ENCODE results near the gene PIK3R2. TPM values are rescaled to one million over a fixed set of nuclear protein-coding genes. Genes with fewer than 3 reads are reported as not detected.

The PIK3R2 gene
- total and polyA plus RNA-seq, 2 experiments from 2014 or later = 8.5 to 66.6 TPM

Small RNA genes lying within 50 kb of the gene (small RNA-seq; reads per million reads assigned to genes)
- not detected for gene IFI30 (ENCODE audit: low replicate concordance)

Other genes with a start within 250 kb of the PIK3R2 start
- 55.0 and 56.0 TPM in 2 replicates for gene CCDC124, start 220.1 kb upstream of the PIK3R2 start, total RNA-seq (2014; rRNA removed; shearing (Covaris generic))
- gene CCDC124, start 220.1 kb upstream of the PIK3R2 start, polyA plus RNA-seq (2016; fragmentation: Nextera tagmentation; extraction: Ambion mirVana) = 182 and 194 TPM in 2 replicates
- gene KCNN1, start 186.1 kb upstream of the PIK3R2 start, total RNA-seq (2014; rRNA removed; shearing (Covaris generic)) = 12.4 and 29.8 TPM in 2 replicates
- gene KCNN1, start 186.1 kb upstream of the PIK3R2 start, polyA plus RNA-seq (2016; fragmentation: Nextera tagmentation; extraction: Ambion mirVana) = 2.2 and 3.3 TPM in 2 replicates
- 7.1 and 18.7 TPM in 2 replicates for gene ARRDC2, start 145.0 kb upstream of the PIK3R2 start, total RNA-seq (2014; rRNA removed; shearing (Covaris generic))
- 2.4 and 3.2 TPM in 2 replicates for gene ARRDC2, start 145.0 kb upstream of the PIK3R2 start, polyA plus RNA-seq (2016; fragmentation: Nextera tagmentation; extraction: Ambion mirVana)
- not detected in 2 replicates for gene IL12RB1, start 66.2 kb upstream of the PIK3R2 start, total RNA-seq (2014; rRNA removed; shearing (Covaris generic))
- gene IL12RB1, start 66.2 kb upstream of the PIK3R2 start, polyA plus RNA-seq (2016; fragmentation: Nextera tagmentation; extraction: Ambion mirVana) = not detected in 2 replicates
- gene MAST3, start 55.4 kb upstream of the PIK3R2 start, total RNA-seq (2014; rRNA removed; shearing (Covaris generic)) = 8.8 and 9.9 TPM in 2 replicates
- 5.6 and 6.3 TPM in 2 replicates for gene MAST3, start 55.4 kb upstream of the PIK3R2 start, polyA plus RNA-seq (2016; fragmentation: Nextera tagmentation; extraction: Ambion mirVana)
- gene IFI30, start 20.6 kb downstream of the PIK3R2 start, total RNA-seq (2014; rRNA removed; shearing (Covaris generic)) = 17.1 and 27.4 TPM in 2 replicates
- 31.9 and 34.4 TPM in 2 replicates for gene IFI30, start 20.6 kb downstream of the PIK3R2 start, polyA plus RNA-seq (2016; fragmentation: Nextera tagmentation; extraction: Ambion mirVana)
- gene MPV17L2, start 40.1 kb downstream of the PIK3R2 start, total RNA-seq (2014; rRNA removed; shearing (Covaris generic)) = 41.9 and 81.3 TPM in 2 replicates
- 38.7 and 40.2 TPM in 2 replicates for gene MPV17L2, start 40.1 kb downstream of the PIK3R2 start, polyA plus RNA-seq (2016; fragmentation: Nextera tagmentation; extraction: Ambion mirVana)
- 9.7 and 11.6 TPM in 2 replicates for gene RAB3A, start 50.9 kb downstream of the PIK3R2 start, total RNA-seq (2014; rRNA removed; shearing (Covaris generic))
- gene RAB3A, start 50.9 kb downstream of the PIK3R2 start, polyA plus RNA-seq (2016; fragmentation: Nextera tagmentation; extraction: Ambion mirVana) = 20.3 and 24.1 TPM in 2 replicates
- gene PDE4C, start 73.3 kb downstream of the PIK3R2 start, total RNA-seq (2014; rRNA removed; shearing (Covaris generic)) = 3.6 and 7.1 TPM in 2 replicates
- gene PDE4C, start 73.3 kb downstream of the PIK3R2 start, polyA plus RNA-seq (2016; fragmentation: Nextera tagmentation; extraction: Ambion mirVana) = 1.6 and 2.5 TPM in 2 replicates
- gene IQCN, start 121.3 kb downstream of the PIK3R2 start, total RNA-seq (2014; rRNA removed; shearing (Covaris generic)) = 0.35 and 0.89 TPM in 2 replicates
- 0.10 TPM in 1 of 2 replicates, not detected in the other for gene IQCN, start 121.3 kb downstream of the PIK3R2 start, polyA plus RNA-seq (2016; fragmentation: Nextera tagmentation; extraction: Ambion mirVana)
- gene JUND, start 128.5 kb downstream of the PIK3R2 start, total RNA-seq (2014; rRNA removed; shearing (Covaris generic)) = 154 and 181 TPM in 2 replicates
- gene JUND, start 128.5 kb downstream of the PIK3R2 start, polyA plus RNA-seq (2016; fragmentation: Nextera tagmentation; extraction: Ambion mirVana) = 40.0 and 52.5 TPM in 2 replicates
- gene LSM4, start 169.9 kb downstream of the PIK3R2 start, total RNA-seq (2014; rRNA removed; shearing (Covaris generic)) = 511 and 591 TPM in 2 replicates
- 637 and 641 TPM in 2 replicates for gene LSM4, start 169.9 kb downstream of the PIK3R2 start, polyA plus RNA-seq (2016; fragmentation: Nextera tagmentation; extraction: Ambion mirVana)
- 18.9 and 27.6 TPM in 2 replicates for gene PGPEP1, start 187.4 kb downstream of the PIK3R2 start, total RNA-seq (2014; rRNA removed; shearing (Covaris generic))
- 15.5 and 19.4 TPM in 2 replicates for gene PGPEP1, start 187.4 kb downstream of the PIK3R2 start, polyA plus RNA-seq (2016; fragmentation: Nextera tagmentation; extraction: Ambion mirVana)
- 15.7 and 19.8 TPM in 2 replicates for gene GDF15, start 233.0 kb downstream of the PIK3R2 start, total RNA-seq (2014; rRNA removed; shearing (Covaris generic))
- 12.6 and 18.3 TPM in 2 replicates for gene GDF15, start 233.0 kb downstream of the PIK3R2 start, polyA plus RNA-seq (2016; fragmentation: Nextera tagmentation; extraction: Ambion mirVana)
- gene LRRC25, start 244.5 kb downstream of the PIK3R2 start, total RNA-seq (2014; rRNA removed; shearing (Covaris generic)) = 0.17 TPM in 1 of 2 replicates, not detected in the other
- gene LRRC25, start 244.5 kb downstream of the PIK3R2 start, polyA plus RNA-seq (2016; fragmentation: Nextera tagmentation; extraction: Ambion mirVana) = 0.14 and 0.24 TPM in 2 replicates

Data from GM23338 (cell line).